Heart left ventricle (tissue), 13 donors: ENCODE measurements around the gene LZTS3.

ENCODE experiments used
- CTCF ChIP-seq, 12 donors: fragments of 200-600 bp; sonication (generic) in 4 of 12; IDR thresholded peaks; one replicate each; pipeline versions ENCODE4 v1.5.0 to v1.8.0; 2018 to 2022; ENCODE audit warnings: antibody characterized with exemption in 12 of 12, mild to moderate bottlenecking in 5 of 12
- POLR2A ChIP-seq, 2 donors: fragments of 450-650 bp; IDR thresholded peaks; one replicate each; pipeline ENCODE4 v1.6.1; 2017; ENCODE audit warnings: antibody characterized with exemption in 2 of 2, mild to moderate bottlenecking in 2 of 2, moderate library complexity in 2 of 2
- donor health status: ischemic (EF 13 %, LVEDD 7.1; RV severe dilation, severe dysfunction).
- donor health status: DM: no; HTN: yes; CAD: no.
- donor health status: DM: no; HTN: no; CAD: no.
- donor health status: ischemic (EF 25% LVEDD 6.9; RV normal size, moderate dysfunction).
- donor health status: ischemic (EF 25% LVEDD 5.7; RV mildly dilated, moderate dysfunction).
- donor health status: ischemic (EF 35%, LVEDD 5.7; RV mildly dilated, moderate dysfunction).
- donor health status: nonischemic (EF 11% LVEDD 7.7; RV severe dilation, severe dysfunction).
- donor health status: DM: yes; HTN: yes; CAD: no.
- donor health status: PGD.
- donor health status: ischemic (EF 29% LVEDD 5.4; RV normal size, mild dysfunction).
- donor health status: nonischemic (EF 23%, LVEDD 6.1; RV moderate dilation, normal function).

- TF ChIP-seq CTCF (IDR thresholded peaks at IDR 0.05) (no peak), POLR2A (IDR thresholded peaks at IDR 0.05) (no peak)
Observed at GRCh38 chr20:3116341-3116740, 57.0 kb downstream of the LZTS3 start.
